Measurements from ENCODE around the gene MYT1. TPM values are rescaled to one million over a fixed set of nuclear protein-coding genes. Genes with fewer than 3 reads are reported as not detected.

MYT1 gene
- total and polyA plus RNA-seq, 9 of the 15 experiments (the other 6 are each of a cell fraction or from before 2014, with no cell fraction given), result 0.02 to 0.12 (median 0.06) TPM; not detected in 4

- in situ Hi-C loops (cut with MboI), result no loop called here
- no peaks in the 10 kb centered on the region for H3K36me3 ChIP-seq (ENCODE audit: control insufficient read depth, insufficient read depth, low read length)
- no peak for FAIRE-seq
- no peak overlapping the region for H3K27ac ChIP-seq (ENCODE audit: extremely low read depth, low read depth, low read length)
- 16% methylated on average over 12 of the region's 17 CpGs for WGBS (ENCODE audit: insufficient coverage, low coverage, missing lambda C conversion rate)
- no peak for DNase-seq (ENCODE audit: extremely low read depth in 1 of 4, low spot score in 3 of 4)
- H4K20me1 ChIP-seq (replicated peaks; ENCODE audit: control insufficient read depth, insufficient read depth, low read length), result peaks cover 12% of the 10 kb centered on the region
- ChIA-PET CTCF (ENCODE audit: low intra/inter-chr PET ratio) (no interaction called here), POLR2A (interaction anchor here (0.7 to 2.4 kb wide), 4 partner anchors 8 to 859 kb away, joined by 3 to 7 read pairs (median 6); no protein-coding TSS in a partner anchor)
- H2AFZ ChIP-seq (ENCODE audit: low read depth, low read length), result no peak overlapping the region
- H3K4me2 ChIP-seq (ENCODE audit: insufficient read depth, low read length), result no peak overlapping the region
- no peaks in the 10 kb centered on the region for H3K9me3 ChIP-seq (replicated peaks; ENCODE audit: control insufficient read depth, insufficient read depth, low read depth, low read length)
- TF ChIP-seq ATF7 (IDR thresholded peaks at IDR 0.05), result peak; percentile 27; the same call in 1 of the 2 replicates
- TF ChIP-seq CEBPG (CRISPR knock-in tag; IDR thresholded peaks at IDR 0.05), result no peak
- no peak for TF ChIP-seq CEBPG (tag; conservative IDR thresholded peaks at IDR 0.05 in 1 of 2, IDR thresholded peaks at IDR 0.05 in 1 of 2)
- peak; percentile 78 for TF ChIP-seq ATF3 (IDR thresholded peaks at IDR 0.05)
- no peak for TF ChIP-seq ATF3 (CRISPR knock-in tag; conservative IDR thresholded peaks at IDR 0.05)
- 0 out of 4 replicates have a peak overlapping the region, but pooled peaks of 1 of the 2 experiments have one; percentile 26 for H3K9ac ChIP-seq (ENCODE audit: insufficient read depth in 1 of 2, low read depth in 2 of 2, low read length in 2 of 2)
- BruUV-seq (replicated peaks), result no TSS peak
- no peaks in the 10 kb centered on the region for H3K9me1 ChIP-seq (ENCODE audit: control insufficient read depth, insufficient read depth, low read length)
- no peak; the same call in 2 of the 3 replicates for ATAC-seq
- no peaks in the 10 kb centered on the region for H3K79me2 ChIP-seq (ENCODE audit: control insufficient read depth, insufficient read depth, low read length)
- H3K4me3 ChIP-seq, result no peak overlapping the region
- H3K4me1 ChIP-seq (replicated peaks in 1 of 2; ENCODE audit: control insufficient read depth in 2 of 2, insufficient read depth in 2 of 2, low read length in 2 of 2), result peaks cover 0 to 14% of the 10 kb centered on the region in 2 experiments; a peak in 2 of 5 replicates
- peaks cover 74 to 95% of the 10 kb centered on the region in 2 experiments for H3K27me3 ChIP-seq (ENCODE audit: control insufficient read depth in 2 of 2, insufficient read depth in 2 of 2, low read length in 2 of 2)
- intact Hi-C loops (cut with micrococcal nuclease), result no loop called here
Observed at GRCh38 chr20:64203037-64203777, 39.0 kb downstream of the MYT1 start.
